GM12878 (cell line): ENCODE data around the gene CACNA1S. TPM values are rescaled to one million over a fixed set of nuclear protein-coding genes. Genes with fewer than 3 reads are reported as not detected.

Experiments used
- ATAC-seq: fragments of 200-7000 bp; cut with Tn5 transposase; 3 replicates; pipeline ENCODE4 v1.9.1; 2020; ENCODE audit warnings: mild to moderate bottlenecking, moderate library complexity
- BruUV-seq: library from RNA; stranded (reverse); fragments of 400-500 nt; replicated peaks from 2 replicates; lab custom pipeline; 2021; lab: Mats Ljungman, UMichigan
- CTCF ChIA-PET: fragments of 300-600 bp; sonication (Branson Sonifier 250); formaldehyde crosslinking; extraction: SDS; loops from one replicate; lab custom pipeline; 2021; ENCODE audit warnings: inconsistent platforms; lab: Yijun Ruan, JAX
- POLR2A ChIA-PET: fragments of 350-600 bp; formaldehyde crosslinking; extraction: SDS; loops from one replicate; lab custom pipeline; 2021; ENCODE audit warnings: inconsistent platforms; lab: Charles Lee
- RAD21 ChIA-PET: fragments of 300-600 bp; sonication (Branson Sonifier 250); formaldehyde crosslinking; loops from one replicate; lab custom pipeline; 2023; ENCODE audit warnings: antibody characterized with exemption; ENCODE audit not compliant: unreplicated experiment; lab: Charles Lee
- SMC1A ChIA-PET: fragments of 300-600 bp; sonication (Branson Sonifier 250); formaldehyde crosslinking; loops from one replicate; lab custom pipeline; 2023; ENCODE audit not compliant: unreplicated experiment, uncharacterized antibody; lab: Charles Lee
- DNase-seq: peaks from one replicate; pipeline ENCODE4 v3.0.0-alpha.2; 2011; ENCODE audit warnings: low read depth, low spot score
- FAIRE-seq: peaks from 3 replicates; lab custom pipeline; 2011; peaks lifted over from hg19 to GRCh38; lab: Jason Lieb, UNC
- H2AFZ ChIP-seq: 2 replicates; pipeline ENCODE4 v1.6.0; 2011; ENCODE audit warnings: low read depth, low read length, control low read depth; ENCODE audit not compliant: control insufficient read depth
- H3K27ac ChIP-seq: 2 replicates; pipeline ENCODE4 v1.5.1; 2011; ENCODE audit warnings: control low read depth; ENCODE audit not compliant: control insufficient read depth, insufficient read depth
- H3K27me3 ChIP-seq, 2 experiments: replicated peaks in 1 of 2; 2 replicates each; pipeline versions ENCODE4 v1.6.0 to v1.6.1; 2011; ENCODE audit warnings: low read length in 1 of 2; ENCODE audit not compliant: control insufficient read depth in 2 of 2, insufficient read depth in 2 of 2
- H3K36me3 ChIP-seq, 2 experiments: 2 replicates each; pipeline ENCODE4 v1.5.1; 2011; ENCODE audit warnings: low read length in 1 of 2; ENCODE audit not compliant: control insufficient read depth in 2 of 2, insufficient read depth in 2 of 2
- H3K4me1 ChIP-seq: 2 replicates; pipeline ENCODE4 v1.6.1; 2011; ENCODE audit warnings: mild to moderate bottlenecking, low read length, moderate library complexity, mixed read lengths; ENCODE audit not compliant: control insufficient read depth, insufficient read depth
- H3K4me2 ChIP-seq: 2 replicates; pipeline ENCODE4 v1.6.0; 2011; ENCODE audit warnings: control low read depth; ENCODE audit not compliant: control insufficient read depth, insufficient read depth
- H3K4me3 ChIP-seq: fragments of 200-600 bp; sonication (generic); 2 replicates; pipeline ENCODE4 v1.5.1; 2016
- H3K79me2 ChIP-seq: 2 replicates; pipeline ENCODE4 v1.6.0; 2011; ENCODE audit warnings: low read length; ENCODE audit not compliant: control insufficient read depth, insufficient read depth
- H3K9ac ChIP-seq: 2 replicates; pipeline ENCODE4 v1.8.0; 2011; ENCODE audit warnings: low read length, control low read depth, mixed read lengths; ENCODE audit not compliant: control insufficient read depth, insufficient read depth
- H3K9me3 ChIP-seq: replicated peaks from 3 replicates; pipeline ENCODE4 v1.5.1; 2011; ENCODE audit warnings: mild to moderate bottlenecking, low read length; ENCODE audit not compliant: control insufficient read depth, insufficient read depth
- H4K20me1 ChIP-seq: 2 replicates; pipeline ENCODE4 v1.6.0; 2011; ENCODE audit not compliant: control insufficient read depth, insufficient read depth
- CEBPB ChIP-seq, 2 experiments: fragments of 150-350 bp in 1 of 2; IDR thresholded peaks; 2 replicates each; pipeline ENCODE4 v1.6.1; 2012 to 2014; ENCODE audit warnings: low read depth in 2 of 2, low read length in 2 of 2, borderline replicate concordance in 1 of 2, inconsistent platforms in 1 of 2
- E4F1 ChIP-seq: fragments of 450-650 bp; IDR thresholded peaks from 2 replicates; pipeline ENCODE4 v1.6.1; 2018; ENCODE audit warnings: borderline replicate concordance, mild to moderate bottlenecking; ENCODE audit not compliant: partially characterized antibody
- EGR1 ChIP-seq, 2 experiments: IDR thresholded peaks; 1 replicate in 1 of 2; 2 replicates in 1 of 2; pipeline ENCODE4 v1.6.1; 2011 to 2012; ENCODE audit warnings: low read depth in 2 of 2, low read length in 2 of 2, borderline replicate concordance in 1 of 2, mild to moderate bottlenecking in 1 of 2, moderate library complexity in 1 of 2
- KAT2A ChIP-seq: conservative IDR thresholded peaks from 2 replicates; pipeline ENCODE4 v1.6.1; 2011; ENCODE audit warnings: low read depth, low read length; ENCODE audit not compliant: control insufficient read depth
- KDM1A ChIP-seq: fragments of 200-600 bp; sonication (generic); IDR thresholded peaks from 2 replicates; pipeline ENCODE4 v1.6.1; 2016; ENCODE audit warnings: borderline replicate concordance
- NFYA ChIP-seq: IDR thresholded peaks from 2 replicates; pipeline ENCODE4 v1.6.1; 2011; ENCODE audit warnings: low read depth, mild to moderate bottlenecking, low read length, improper control_type of control experiment, borderline replicate concordance
- RAD51 ChIP-seq: fragments of 450-650 bp; IDR thresholded peaks from 2 replicates; pipeline ENCODE4 v1.6.1; 2016; ENCODE audit warnings: moderate library complexity, mild to moderate bottlenecking, inconsistent platforms
- ZNF24 ChIP-seq: fragments of 450-650 bp; IDR thresholded peaks from 2 replicates; pipeline ENCODE4 v1.6.1; 2017; ENCODE audit warnings: antibody characterized with exemption, mild to moderate bottlenecking
- ZNF622 ChIP-seq: fragments of 450-650 bp; IDR thresholded peaks from 2 replicates; pipeline ENCODE4 v1.6.1; 2017; ENCODE audit warnings: mild to moderate bottlenecking, inconsistent platforms
- WGBS: methylation state at CpG from one replicate; pipeline ENCODE4 v1.1.6; 2016; ENCODE audit warnings: low lambda C conversion rate; ENCODE audit not compliant: insufficient replicate concordance, insufficient coverage; ENCODE audit errors: missing lambda C conversion rate; 5-methylcytosine and 5-hydroxymethylcytosine counted together
- in situ Hi-C: fragments of 300-500 bp; cut with MboI; formaldehyde crosslinking; loops from 9 replicates; pipeline ENCODE4 v1.14.3; 2018; ENCODE audit warnings: mixed read lengths
- intact Hi-C: fragments of 100-400 bp; cut with micrococcal nuclease; formaldehyde crosslinking; loops from one replicate; pipeline ENCODE4 v1.14.2; 2022; ENCODE audit not compliant: unreplicated experiment
- polyA plus RNA-seq, 11 experiments: library from polyadenylated mRNA; depleted of rRNA in 4 of 11; unstranded in 6 of 11; stranded (reverse) in 5 of 11; fragments of >200 nt; fragmentation: Nextera tagmentation in 4 of 11; fragmentation: Illumina TruSeq in 1 of 11; extraction: Ambion mirVana in 4 of 11; extraction: Trizol in 1 of 11; gene quantifications; 1 replicate in 1 of 11; 2 replicates in 10 of 11; pipeline versions ENCODE4 v1.2.1 to v1.2.3, GENCODE V29; 2011 to 2016; ENCODE audit warnings: inconsistent platforms in 2 of 11, missing spikeins in 2 of 11, low read depth in 1 of 11
- total RNA-seq, 4 experiments: library from RNA; depleted of rRNA in 3 of 4; stranded (reverse); fragments of >200 nt in 3 of 4; fragmentation: Illumina TruSeq in 1 of 4; extraction: Trizol in 1 of 4; gene quantifications; 2 replicates each; pipeline versions ENCODE4 v1.2.1 to v1.2.3, GENCODE V29; 2013 to 2021
- TF ChIP-seq, protein P1 (sequence below): fragments of 450-650 bp; IDR thresholded peaks from 2 replicates; pipeline ENCODE4 v1.6.1; 2017; ENCODE audit warnings: mild to moderate bottlenecking, moderate library complexity
- TF ChIP-seq, protein P2 (sequence below): fragments of 450-650 bp; conservative IDR thresholded peaks from 2 replicates; pipeline ENCODE4 v1.6.1; 2017; ENCODE audit warnings: mild to moderate bottlenecking, moderate library complexity

The CACNA1S gene
- total and polyA plus RNA-seq, 10 of the 15 experiments (the other 5 are each of a cell fraction or from before 2014, with no cell fraction given) = under 0.01 to 0.04 (median 0.02) TPM; not detected in 6

DNA sequence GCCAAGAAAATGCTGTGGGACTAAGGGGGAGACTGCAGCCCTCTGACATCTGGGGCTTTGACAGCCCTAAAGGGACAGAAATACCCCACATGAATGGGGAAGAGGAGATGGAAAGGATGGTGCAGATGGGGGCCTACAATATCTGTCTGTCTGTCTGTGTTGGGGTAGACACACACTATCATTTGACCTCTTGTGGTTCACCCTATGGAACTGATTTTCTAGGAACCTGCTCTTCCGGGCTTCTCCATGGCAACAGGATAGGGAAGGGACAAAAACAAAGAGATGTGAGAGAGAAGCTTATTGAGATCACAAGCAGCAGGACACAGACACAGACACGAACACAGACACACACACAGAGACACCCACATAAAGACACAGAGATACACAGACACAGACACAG is 105.8 kb downstream of the CACNA1S start:
- FAIRE-seq = no peak
- Histone ChIP-seq H3K4me1 (no peaks in the 10 kb centered on the region), H3K9ac (no peak overlapping the region), H3K4me2 (no peak overlapping the region), H3K79me2 (no peaks in the 10 kb centered on the region), H3K27me3 (no peaks in the 10 kb centered on the region), H3K36me3 (peaks cover 7 to 38% of the 10 kb centered on the region in 2 experiments; a peak in 3 of 4 replicates)
- RAD21 ChIA-PET = no interaction called here
- SMC1A ChIA-PET = interaction anchor here (1.6 kb wide), 1 partner anchor 8 kb away, joined by 4 read pairs; no protein-coding TSS in a partner anchor
- ATAC-seq = no peak
- TF ChIP-seq, protein P1, sequence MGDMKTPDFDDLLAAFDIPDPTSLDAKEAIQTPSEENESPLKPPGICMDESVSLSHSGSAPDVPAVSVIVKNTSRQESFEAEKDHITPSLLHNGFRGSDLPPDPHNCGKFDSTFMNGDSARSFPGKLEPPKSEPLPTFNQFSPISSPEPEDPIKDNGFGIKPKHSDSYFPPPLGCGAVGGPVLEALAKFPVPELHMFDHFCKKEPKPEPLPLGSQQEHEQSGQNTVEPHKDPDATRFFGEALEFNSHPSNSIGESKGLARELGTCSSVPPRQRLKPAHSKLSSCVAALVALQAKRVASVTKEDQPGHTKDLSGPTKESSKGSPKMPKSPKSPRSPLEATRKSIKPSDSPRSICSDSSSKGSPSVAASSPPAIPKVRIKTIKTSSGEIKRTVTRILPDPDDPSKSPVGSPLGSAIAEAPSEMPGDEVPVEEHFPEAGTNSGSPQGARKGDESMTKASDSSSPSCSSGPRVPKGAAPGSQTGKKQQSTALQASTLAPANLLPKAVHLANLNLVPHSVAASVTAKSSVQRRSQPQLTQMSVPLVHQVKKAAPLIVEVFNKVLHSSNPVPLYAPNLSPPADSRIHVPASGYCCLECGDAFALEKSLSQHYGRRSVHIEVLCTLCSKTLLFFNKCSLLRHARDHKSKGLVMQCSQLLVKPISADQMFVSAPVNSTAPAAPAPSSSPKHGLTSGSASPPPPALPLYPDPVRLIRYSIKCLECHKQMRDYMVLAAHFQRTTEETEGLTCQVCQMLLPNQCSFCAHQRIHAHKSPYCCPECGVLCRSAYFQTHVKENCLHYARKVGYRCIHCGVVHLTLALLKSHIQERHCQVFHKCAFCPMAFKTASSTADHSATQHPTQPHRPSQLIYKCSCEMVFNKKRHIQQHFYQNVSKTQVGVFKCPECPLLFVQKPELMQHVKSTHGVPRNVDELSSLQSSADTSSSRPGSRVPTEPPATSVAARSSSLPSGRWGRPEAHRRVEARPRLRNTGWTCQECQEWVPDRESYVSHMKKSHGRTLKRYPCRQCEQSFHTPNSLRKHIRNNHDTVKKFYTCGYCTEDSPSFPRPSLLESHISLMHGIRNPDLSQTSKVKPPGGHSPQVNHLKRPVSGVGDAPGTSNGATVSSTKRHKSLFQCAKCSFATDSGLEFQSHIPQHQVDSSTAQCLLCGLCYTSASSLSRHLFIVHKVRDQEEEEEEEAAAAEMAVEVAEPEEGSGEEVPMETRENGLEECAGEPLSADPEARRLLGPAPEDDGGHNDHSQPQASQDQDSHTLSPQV = no peak
- TF ChIP-seq NFYA (no peak), RAD51 (no peak), ZNF24 (no peak), EGR1 (IDR thresholded peaks at IDR 0.05; ENCODE audit: borderline replicate concordance in 1 of 2, low read depth in 2 of 2, low read length in 2 of 2) (no peak), E4F1 (no peak), KAT2A (no peak), ZNF622 (no peak), KDM1A (no peak), CEBPB (IDR thresholded peaks at IDR 0.05; ENCODE audit: borderline replicate concordance in 1 of 2, low read depth in 2 of 2, low read length in 2 of 2) (no peak)
- TF ChIP-seq, protein P2, sequence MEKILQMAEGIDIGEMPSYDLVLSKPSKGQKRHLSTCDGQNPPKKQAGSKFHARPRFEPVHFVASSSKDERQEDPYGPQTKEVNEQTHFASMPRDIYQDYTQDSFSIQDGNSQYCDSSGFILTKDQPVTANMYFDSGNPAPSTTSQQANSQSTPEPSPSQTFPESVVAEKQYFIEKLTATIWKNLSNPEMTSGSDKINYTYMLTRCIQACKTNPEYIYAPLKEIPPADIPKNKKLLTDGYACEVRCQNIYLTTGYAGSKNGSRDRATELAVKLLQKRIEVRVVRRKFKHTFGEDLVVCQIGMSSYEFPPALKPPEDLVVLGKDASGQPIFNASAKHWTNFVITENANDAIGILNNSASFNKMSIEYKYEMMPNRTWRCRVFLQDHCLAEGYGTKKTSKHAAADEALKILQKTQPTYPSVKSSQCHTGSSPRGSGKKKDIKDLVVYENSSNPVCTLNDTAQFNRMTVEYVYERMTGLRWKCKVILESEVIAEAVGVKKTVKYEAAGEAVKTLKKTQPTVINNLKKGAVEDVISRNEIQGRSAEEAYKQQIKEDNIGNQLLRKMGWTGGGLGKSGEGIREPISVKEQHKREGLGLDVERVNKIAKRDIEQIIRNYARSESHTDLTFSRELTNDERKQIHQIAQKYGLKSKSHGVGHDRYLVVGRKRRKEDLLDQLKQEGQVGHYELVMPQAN = no peak
- TF ChIP-seq, all 136 proteins: peak for 0
- no peak for DNase-seq
- Histone ChIP-seq H4K20me1 (no peaks in the 10 kb centered on the region), H2AFZ (no peak overlapping the region), H3K9me3 (no peaks in the 10 kb centered on the region), H3K27ac (no peak overlapping the region), H3K4me3 (no peak overlapping the region)
- POLR2A ChIA-PET = no interaction called here
- BruUV-seq = TSS peak; percentile 40
- WGBS = 95% methylated on average over 2 of the region's 2 CpGs
- intact Hi-C loops = no loop called here
- CTCF ChIA-PET = interaction anchor here (1.2 kb wide), 1 partner anchor 34 kb away, joined by 4 read pairs; no protein-coding TSS in a partner anchor
- in situ Hi-C loops = no loop called here
